ENCODE results near the gene SCOC.

Gene SCOC

GRCh38 chr4:140373328-140374129 is at the start of gene SCOC:
Gene SCOC (plus strand): TSS chr4:140373646. CDS start chr4:140379171, 5,525 bp downstream.
- peak; percentile 97 to 98 for DNase-seq

GRCh38 chr4:140326395-140326993 is 47.0 kb upstream of the SCOC start:
- no peak for DNase-seq

GRCh38 chr4:140330311-140330900 is 43.0 kb upstream of the SCOC start:
- DNase-seq: no peak

DNA sequence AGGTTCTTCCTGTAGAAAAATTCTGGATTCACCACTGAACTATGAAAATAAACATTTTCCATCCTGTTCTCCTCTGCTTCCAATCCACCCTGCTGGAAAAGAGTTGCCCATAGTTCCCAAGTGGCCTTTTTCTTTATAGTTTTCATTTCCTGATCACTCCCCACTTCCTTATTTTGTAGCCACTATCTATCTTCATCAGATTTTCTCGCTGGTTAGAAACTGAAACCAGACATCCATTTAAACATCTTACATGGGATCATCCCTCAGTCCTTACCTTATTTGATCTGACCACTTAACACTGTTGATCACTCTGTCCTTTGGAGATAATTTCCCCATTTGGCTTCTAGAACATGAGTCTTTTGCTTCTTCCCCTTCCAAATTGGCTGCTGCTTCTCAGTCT is 42.2 kb upstream of the SCOC start:
- no peak for DNase-seq

GRCh38 chr4:140331876-140332275 is 41.6 kb upstream of the SCOC start:
- DNase-seq: no peak

- no peak for DNase-seq
Measured at GRCh38 chr4:140332734-140333133, 40.7 kb upstream of the SCOC start.

DNA sequence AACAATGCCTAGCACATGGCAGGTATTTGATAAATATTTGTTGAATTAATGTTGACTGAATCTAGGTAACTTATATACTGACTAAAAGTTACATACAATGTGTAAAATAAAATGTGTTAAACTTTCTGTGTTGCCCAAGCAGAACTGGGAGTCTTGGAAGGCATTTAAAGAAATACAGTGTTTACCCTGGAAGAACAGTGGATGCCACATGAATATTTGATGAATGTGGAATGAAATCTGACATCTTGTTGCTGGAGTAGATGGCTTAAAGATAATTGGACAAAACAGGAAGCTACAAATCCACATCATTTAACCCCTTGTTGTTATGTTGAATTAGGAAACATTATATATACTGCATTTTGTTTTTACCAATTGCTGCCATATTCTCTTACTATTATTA is 39.9 kb upstream of the SCOC start:
- DNase-seq: no peak

GRCh38 chr4:140335076-140335475 is 38.4 kb upstream of the SCOC start:
- DNase-seq: no peak

- no peak for DNase-seq
Measured at GRCh38 chr4:140336730-140337129, 36.7 kb upstream of the SCOC start.

GRCh38 chr4:140342620-140343019 is 30.8 kb upstream of the SCOC start:
- DNase-seq: no peak

DNA sequence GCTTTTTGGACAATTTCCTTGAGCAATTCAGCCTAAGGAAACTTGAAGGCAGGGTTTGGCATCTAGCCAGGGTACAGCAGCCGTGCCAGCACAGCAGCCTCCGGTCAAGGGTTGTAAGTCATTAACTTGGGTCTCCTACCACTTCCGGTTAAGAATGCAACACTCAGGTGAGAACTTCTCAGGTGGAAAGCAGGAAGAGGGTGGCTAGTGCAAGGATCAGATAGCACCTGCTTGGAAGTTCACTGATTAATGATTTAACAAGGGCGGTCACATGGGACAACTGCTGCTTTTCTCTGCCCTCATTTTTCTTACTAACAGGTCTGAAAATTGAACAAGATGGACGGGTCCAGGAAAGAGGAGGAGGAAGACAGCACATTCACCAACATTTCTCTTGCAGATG is 30.1 kb upstream of the SCOC start:
- DNase-seq: no peak

- DNase-seq: no peak
Measured at GRCh38 chr4:140344101-140344500, 29.3 kb upstream of the SCOC start.

- DNase-seq: no peak
Measured at GRCh38 chr4:140344621-140345020, 28.8 kb upstream of the SCOC start.

DNA sequence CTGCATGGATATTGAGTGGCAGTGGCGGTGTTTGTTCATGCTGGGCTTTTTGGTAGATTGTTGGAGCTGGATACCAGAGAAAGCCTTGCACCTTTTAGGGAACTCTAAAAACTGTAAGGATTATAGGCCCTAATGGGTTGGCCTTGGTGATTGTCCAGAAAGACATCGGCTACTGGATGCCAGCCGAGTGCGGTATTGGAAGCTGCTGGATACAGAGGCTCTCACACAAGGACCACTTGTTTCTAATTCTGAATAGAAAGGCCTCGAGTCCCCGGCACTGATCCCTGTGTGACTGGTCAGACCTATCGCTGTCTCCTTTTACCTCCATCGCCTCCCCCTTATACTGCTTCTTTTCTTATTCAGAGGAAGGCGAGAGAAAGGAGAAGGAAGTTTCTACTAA is 27.3 kb upstream of the SCOC start:
- no peak for DNase-seq

DNA sequence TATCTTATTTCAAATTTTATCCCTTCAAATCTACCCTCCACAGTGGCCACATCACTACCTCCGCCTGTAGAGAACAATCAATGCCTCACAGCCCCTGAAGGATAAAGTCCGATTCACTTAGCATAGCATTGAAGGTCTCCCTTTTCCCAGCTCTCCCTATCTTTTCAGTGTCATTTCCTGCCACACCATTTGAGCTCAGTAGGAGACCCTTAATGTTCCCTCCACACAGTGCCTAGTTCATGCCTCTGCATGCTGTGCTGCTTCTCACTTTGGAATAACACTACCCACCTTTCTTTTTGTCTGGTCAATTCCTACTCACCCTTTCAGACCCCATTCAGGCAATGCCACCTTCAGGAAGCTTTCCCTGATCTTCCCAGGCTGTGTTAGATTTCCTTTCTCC is 23.6 kb upstream of the SCOC start:
- no peak for DNase-seq

- no peak for DNase-seq
Measured at GRCh38 chr4:140351093-140352075, 22.1 kb upstream of the SCOC start.

DNA sequence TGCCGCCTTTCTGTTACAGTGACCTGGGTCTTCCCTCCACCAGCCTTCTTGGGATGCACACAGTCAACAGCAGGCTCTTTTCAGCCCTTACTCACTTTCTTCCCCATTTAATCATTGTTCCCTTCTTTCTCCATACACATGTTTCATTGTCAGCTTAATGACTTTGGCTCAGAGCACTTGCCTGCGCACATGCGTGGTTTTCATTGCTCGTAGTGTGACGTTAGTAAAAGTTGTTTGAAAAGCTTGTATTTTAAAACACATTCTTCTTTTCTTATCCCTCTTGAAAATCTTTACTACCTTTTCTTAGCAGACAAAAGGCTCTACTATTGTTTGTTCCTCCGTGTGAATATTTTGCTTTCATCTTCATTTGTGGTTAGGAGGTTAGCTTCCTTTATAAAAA is 19.7 kb upstream of the SCOC start:
- no peak for DNase-seq

GRCh38 chr4:140355288-140355687 is 18.2 kb upstream of the SCOC start:
- no peak for DNase-seq

GRCh38 chr4:140357868-140358267 is 15.6 kb upstream of the SCOC start:
- DNase-seq: no peak

DNA sequence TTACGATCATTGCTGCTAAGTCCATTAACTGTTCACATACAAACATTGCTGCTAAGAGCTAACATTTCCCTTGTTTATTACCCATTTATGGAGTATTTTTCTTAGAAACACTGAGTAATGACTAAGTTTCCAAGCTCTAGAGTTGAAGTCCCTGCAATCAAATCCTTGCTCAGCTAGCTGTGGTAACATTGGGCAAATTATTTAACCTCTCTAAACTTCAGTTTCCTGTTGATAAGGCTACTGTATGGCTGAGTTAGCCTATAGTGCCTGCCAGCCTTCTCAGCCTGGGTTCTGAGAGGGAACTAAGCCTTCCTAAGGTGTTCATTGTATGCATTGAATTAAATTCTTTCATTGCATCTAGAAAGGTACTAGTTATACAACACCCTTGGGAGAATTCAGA is 15.2 kb upstream of the SCOC start:
- DNase-seq: no peak

DNA sequence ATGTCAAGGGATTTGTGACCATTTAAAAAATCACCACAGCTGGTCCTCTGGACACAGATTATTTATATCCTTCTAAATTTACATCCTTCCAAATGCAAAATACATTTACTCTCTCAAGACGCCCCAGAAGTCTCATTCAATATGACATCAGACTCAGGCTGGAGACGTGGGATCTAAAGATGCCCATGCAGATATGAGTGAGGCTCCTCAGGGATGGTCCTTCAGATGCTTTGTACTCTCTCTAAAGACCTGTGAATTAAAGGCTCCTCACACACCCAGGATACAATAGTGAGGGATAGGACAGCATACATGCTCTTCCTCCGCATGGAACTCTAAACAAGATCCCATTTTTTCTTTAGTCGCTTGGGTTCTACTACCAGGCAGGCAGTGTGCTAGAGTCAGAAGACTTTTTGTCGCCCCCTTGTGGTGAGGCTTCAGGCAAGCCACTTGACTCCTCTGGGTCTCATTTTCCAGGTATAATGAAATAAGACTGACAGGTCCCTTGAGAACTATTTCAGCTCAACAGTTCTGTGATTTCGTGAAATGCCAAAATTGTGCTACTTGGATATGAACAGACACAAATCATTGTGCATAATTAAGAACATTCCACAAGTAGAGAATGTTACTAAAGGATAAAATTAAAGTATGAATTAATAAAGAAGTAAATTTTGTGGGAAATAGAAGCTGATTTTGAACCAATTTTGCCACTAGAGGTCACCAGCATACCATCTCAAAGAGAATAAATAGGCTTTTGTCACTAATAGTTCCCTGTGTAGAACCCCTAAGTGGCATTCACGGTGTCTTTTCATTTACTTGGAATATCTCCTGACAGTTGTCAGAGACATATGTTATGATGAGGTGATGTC is 13.7 kb upstream of the SCOC start:
- DNase-seq: peak; percentile 77 to 85

GRCh38 chr4:140361099-140361498 is 12.3 kb upstream of the SCOC start:
- DNase-seq: no peak
